DMS153 treated with DMSO at 0.1 percent for 48 hours (cell line): Measurements from ENCODE around the gene NHEJ1.

Source experiments
- DNase-seq: peaks from one replicate; lab custom pipeline; 2025; ENCODE audit not compliant: unreplicated experiment; lab: John Stamatoyannopoulos, UW

Gene NHEJ1

DNA sequence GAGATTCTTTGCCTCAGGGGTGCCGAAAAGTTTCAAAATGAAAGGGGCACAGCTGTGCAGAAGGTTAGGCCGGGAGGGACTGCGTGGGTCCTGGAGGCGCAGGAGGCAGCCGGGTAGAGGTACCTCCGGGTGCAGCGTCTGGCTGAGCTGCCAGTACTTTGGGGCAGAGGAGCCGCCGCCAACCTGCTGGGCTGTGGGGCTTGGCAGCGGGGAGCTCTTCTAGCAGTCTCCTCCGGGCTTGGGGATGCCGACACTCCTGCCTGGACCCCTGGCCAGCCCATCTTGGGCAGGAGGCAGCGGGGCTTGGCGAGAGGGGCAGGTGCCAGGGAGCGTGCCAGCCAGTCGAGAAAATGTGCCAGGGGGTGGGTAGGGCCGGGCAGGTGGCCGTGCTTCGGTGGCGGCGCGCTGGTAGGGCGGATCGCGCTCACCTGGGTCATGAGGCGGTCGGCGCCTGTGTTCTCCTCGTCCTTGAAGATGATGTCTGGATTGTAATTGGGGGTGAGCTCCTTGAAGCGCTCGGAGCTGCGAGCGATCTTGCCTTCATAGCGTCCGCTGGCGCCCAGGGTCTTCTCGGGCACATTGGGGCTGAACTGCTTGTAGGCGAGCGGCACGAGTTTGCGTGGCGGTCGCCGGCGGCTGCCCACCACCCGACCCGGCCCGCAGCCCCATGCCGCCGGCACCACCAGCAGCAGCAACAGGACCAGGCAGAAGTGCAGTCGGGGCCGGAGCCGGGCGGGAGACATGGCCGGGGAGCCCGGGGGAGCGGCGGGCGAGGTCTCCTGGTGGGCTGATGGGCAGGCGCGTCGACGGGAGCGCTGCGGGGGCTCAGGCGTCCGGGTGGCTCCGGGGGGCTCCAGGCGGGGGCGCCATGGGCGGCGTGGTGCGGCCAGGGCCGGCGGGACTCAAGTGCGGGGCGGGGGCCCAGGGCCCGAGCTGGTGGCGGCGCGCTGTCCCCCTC is 100.6 kb downstream of the NHEJ1 start:
- no peak for DNase-seq

DNA sequence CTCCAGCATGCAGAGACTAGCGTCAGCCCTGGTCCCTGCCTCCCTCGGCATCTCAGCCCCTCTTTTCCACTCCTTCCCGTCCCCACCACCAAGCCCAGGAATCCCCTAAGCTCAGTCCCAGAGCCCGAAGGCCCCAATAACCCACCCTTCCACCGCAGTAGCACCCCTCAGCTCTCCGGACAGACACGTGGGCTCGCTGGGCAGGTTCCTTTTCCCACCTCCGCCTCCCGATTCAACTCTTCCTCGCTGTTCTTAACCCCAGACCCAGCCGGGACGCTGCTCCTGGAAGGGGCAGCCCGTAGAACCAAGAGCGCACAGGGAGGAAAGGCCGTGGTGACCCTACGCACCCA is 101.3 kb downstream of the NHEJ1 start:
- DNase-seq: no peak

DNA sequence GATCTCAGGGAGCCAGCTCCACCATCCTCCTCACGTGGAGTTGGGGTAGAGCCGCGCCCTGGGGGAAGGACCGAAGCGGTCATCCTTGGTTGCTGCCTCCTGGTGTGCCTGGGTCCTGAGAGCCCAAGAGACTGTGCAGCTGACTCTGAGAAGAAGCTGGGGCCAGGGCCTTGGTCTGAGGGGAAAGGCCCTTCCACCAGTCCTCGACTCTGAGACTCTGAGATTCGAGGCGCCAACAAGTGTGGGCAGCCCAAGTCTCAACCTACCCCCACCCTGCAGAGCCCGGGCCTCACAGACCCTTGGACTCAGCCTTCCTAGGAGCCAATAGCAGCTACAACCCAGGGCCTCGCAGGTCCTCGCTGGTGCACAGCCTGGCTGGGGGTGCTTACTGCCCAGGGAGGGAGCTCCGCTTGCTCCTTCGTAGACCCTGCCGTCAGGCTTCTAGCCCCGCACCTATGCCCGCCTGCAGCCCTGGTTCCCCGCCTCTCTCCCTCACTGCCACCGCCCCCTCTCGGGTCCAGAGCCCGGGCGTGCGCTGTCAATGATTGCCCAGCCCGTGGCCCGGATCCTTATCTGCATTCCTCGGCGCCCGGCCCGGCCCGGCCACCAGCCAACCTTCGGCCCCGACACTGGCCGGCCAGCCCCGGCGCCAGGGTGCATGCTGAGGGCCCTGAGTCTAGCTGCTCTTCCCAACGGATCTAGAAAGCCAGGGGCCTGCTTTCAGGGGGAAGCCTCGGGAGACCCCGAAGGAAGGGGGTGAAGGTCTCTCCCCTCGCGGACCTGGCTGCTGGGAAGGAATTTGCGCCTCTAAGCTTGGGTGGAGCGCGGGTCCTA is 101.9 kb downstream of the NHEJ1 start:
- DNase-seq: no peak

DNA sequence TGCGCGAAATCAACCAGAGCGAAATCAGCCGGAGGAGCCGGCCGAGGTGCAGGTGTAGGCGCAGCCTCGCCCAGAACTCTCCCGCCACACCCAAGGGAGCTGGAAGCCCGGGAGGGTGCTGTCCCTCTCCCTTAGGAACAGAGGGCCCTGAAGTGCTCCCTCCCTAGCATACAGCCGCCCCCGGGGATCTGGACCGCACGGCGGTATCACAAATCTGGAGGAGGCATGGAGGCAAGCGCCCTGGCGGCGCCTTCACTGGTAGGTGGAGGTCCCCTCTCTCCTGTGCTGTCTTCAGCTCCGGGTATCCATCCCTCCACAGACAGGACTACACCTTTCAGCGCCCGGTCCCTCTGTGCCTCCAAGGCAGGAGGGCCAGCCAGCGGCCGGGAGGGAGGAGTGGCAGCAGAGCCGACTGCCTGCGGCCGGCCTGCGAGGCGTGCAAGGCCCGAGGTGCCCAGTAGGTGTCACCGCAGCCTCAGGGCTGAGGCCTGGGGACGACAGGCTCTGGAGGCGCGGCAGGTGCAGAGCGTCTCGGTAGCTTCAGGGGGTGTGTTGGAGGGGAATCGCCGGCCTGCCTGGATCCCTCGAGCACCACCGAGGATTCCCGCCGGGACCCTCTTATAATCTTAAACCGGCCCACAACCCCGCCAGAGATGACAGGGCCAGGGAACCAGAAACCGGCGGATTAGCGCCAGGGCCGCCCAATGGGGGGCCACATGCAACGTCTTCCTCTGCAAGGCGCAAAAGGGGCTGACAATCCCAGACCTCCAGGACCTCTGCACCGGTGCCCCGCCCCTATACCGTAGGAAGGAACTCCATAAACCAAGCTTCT is 102.7 kb downstream of the NHEJ1 start:
- peak; percentile 56 for DNase-seq

DNA sequence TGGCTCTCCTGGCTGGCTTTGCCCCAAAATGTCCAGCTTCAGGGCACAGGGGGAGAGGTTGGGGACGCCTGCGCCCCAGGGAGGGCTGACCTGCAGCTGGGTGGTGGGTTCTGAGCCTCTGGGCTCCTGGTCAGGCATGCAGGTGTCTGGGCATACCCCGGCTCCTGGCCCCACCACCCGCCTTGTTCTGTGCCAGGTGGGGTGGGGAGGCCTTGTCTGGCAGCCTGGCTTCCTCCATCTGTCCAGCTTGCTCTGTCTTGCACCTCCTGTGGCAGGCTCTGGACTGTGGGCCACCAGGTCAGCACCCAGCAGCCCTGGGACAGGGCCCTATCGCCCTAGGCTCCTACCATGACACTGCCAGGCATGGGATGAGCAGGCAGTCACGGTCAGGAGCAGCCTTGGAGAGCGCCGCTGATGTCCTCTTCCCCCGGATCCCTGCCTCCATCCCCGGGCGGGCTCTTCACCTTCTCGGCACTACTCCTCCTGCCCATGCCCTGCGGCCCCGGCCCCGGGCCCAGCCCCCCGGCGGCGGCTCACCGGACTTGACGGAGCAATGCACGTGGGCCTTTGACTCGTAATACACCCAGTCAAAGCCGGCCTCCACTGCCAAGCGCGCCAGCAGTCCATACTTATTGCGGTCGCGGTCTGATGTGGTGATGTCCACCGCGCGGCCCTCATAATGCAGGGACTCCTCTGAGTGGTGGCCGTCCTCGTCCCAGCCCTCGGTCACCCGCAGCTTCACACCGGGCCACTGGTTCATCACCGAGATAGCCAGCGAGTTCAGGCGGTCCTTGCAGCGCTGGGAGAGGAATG is 103.5 kb downstream of the NHEJ1 start:
- DNase-seq: no peak

DNA sequence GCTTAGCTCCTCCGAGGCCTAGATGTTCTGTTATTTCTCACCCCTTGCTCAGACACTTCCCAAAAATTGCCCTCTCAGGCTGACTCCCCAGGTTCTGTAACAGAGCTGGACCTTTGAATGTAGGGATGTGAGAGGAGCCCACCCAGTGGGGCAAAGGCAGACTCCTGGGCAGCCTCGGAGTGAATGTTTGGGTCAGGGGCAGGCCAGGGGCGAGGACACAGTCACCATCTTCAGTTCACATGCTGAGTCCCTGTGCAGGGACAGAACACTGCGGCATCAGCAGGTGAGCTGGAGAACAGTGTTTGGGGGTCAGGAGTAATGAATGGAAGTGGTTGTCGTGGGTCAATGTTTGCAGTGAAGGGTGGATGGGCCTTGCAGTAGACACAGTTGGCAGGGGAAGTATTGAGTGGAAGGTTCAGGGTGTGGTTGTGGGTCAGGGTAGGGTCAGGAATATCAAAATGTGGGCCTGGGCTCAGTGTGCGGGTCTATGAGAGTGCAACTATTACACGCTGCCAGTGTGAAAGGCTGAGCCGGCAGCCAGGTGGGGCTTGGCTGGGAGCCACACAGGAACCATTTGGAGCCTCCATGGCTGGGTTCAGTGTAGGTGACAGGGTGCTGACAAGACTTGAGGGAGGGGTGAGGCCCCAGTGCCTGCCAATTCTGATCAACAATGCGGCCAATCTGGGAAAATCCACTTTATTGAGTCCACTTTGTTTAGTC is 104.3 kb downstream of the NHEJ1 start:
- DNase-seq: no peak

DNA sequence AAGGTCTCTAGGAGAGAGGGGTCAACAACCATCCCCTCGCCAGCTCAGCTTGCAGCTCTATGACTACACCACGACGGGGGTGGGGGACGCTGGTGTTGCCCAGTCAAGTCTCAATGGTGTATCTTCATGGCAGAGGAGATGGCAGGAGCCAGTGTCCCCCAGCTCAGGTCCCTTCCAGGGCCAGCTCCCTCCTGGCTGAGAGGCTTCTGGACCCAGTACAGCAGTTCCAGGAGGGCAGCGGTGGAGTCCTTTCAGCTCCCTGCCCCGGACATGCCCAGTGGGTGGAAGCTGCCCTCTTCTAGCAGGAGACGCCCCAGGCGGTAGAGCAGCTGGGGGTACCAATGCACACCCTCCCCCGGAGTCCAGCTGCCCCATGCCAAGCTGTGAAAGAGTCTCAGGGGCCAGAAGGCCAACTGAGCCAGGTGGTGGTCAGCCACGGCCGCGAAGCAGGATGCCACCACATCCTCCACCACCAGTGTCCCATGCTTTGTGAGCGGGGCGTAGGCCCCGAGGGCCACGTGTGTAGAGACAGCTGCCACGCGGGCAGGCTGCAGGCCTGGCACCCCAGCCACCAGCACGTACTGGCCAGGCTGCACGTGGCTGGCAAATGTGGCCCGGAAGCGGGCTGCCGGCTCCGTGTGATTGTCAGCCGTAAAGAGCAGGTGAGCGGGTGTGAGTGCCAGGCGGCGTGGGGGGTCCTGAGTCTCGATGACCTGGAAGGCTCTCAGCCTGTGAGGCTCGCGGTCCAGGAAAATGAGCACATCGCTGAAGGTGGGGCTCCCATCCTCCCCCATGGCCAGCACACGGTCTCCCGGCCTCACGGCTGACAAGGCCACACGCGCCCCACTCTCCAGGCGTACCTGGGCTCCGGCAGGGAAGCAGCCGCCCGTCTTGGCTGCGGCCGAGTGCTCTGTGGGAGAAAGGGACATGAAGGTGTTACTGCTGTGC is 105.4 kb downstream of the NHEJ1 start:
- no peak for DNase-seq

DNA sequence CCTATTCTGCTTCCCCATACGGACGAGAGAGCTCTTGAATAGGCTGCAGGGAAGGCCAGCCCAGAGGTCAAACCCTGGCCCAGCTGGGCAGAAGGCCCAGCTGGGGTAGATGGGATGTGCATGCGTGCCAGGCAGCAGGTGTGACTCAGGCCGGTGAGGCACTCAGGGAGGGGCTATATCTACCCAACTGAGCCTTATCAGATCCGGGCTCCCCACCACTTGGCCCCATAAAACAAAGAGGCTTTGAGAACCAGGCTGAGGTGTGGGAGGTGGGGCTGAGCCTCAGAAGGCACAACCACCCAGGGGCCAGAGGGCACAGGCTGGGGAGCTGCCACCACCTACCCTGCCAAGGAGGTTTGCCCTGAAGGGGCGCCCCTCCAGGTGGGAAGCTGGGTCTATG is 111.3 kb downstream of the NHEJ1 start:
- DNase-seq: no peak

DNA sequence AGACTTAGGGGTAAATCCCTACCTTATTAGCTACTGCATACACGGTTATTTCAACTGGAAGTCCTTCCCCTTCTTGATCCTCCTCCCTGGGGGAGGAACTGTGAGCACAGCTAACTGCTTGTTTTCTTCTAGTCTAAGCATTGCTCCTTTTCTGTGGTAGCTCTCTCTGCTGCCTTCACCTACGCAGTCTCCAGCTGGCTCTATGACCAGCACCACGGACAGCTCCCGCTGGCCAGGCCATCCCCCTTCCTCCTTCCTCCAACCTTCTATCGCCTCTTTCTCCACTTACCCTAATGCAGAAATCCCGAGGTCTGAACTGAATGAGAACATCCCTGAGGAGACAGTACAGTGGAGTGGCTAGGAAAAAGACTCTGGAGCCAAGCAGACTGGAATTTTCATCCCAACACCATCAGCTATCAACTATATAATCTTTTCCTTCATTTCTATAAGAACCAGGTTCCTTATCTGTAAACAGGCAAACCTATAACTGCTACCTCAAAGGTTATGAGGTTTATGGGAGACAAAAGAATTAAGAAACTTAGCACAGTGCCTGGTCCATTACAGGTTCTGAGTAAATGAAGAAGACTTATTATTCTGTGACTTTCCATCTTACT is 114.6 kb downstream of the NHEJ1 start:
- no peak for DNase-seq

DNA sequence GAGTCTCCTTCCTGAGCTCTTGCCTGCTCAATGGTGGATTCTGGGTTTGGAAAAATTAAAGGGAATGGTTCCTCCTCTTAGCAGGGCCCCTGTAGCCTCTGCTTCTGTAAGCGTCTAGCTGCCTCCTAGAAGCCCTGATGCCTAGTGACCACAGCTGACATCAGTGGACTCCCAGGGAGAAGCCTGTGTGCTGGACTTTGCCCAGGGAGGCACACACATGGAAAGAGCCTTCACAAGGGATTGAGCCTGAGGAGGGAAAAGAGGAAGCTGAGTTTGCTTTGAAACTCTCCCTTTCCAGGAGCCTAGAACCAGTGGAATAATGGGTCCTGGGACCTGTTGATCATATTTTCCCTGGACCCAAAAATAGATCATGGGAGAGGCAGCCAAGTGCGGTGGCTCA is 117.9 kb downstream of the NHEJ1 start:
- DNase-seq: no peak

DNA sequence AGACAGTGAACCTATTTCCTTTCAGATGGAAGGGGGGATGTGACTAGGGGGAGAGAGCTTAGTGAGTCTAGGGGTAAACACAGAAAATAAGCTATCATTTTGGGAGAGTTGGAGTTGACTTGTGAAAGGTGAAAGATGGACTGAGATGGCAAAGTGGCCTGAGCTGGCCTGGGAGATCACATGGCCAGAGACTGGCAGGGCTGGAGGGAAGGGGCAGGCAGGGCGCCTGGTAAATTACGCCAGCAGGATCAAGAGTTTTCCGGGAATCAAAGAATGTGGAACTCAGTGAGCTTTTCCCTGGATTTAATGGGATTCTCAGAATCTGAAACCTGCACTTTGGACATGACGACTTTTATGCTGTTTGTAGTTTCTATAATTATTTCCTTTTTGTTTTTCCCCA is 118.5 kb downstream of the NHEJ1 start:
- no peak for DNase-seq

DNA sequence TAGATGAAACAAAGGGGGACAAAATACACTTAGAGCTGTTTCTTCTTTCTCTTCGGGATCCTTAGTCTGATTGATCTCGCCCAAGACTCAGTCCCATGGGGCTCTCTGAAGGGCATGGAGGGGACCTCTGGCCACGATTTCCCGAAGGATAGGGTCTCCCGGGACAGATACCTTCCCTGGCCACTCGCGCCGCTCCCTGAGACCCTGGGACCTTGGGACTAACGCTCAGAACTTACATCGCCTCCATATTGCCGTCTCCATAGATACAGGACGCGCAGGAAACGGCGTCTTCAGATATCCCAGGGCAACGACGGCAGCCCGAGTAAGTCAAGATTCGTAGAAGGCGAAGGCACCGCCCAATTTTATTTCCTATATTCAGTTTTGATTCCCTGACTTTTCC is 119.4 kb downstream of the NHEJ1 start, which contains the start of gene CFAP65:
Gene CFAP65 (minus strand): TSS at position 265 of the 400 bp plus-strand sequence. CDS start 2,468 bp downstream, outside the sequence.
- DNase-seq: peak; percentile 37

DNA sequence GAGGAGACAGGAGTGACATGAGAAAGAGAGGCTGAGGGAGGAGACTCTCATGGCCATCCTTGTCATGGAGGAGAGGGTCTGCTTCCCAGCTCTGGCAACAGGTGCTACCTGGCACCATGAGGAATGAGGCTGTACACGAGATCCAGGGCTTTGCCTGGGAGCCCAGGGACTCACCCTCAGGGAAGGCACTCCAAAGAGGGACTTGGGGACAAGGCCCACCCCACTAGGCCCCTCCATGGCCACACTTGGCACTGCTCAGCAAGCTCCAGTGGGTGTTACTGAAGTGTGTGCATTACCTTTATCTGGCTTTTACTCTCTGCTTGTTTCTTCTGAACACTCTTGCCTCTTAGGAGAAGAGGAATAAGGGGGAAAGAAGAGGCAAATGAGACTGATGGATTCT is 122.0 kb downstream of the NHEJ1 start:
- no peak for DNase-seq

DNA sequence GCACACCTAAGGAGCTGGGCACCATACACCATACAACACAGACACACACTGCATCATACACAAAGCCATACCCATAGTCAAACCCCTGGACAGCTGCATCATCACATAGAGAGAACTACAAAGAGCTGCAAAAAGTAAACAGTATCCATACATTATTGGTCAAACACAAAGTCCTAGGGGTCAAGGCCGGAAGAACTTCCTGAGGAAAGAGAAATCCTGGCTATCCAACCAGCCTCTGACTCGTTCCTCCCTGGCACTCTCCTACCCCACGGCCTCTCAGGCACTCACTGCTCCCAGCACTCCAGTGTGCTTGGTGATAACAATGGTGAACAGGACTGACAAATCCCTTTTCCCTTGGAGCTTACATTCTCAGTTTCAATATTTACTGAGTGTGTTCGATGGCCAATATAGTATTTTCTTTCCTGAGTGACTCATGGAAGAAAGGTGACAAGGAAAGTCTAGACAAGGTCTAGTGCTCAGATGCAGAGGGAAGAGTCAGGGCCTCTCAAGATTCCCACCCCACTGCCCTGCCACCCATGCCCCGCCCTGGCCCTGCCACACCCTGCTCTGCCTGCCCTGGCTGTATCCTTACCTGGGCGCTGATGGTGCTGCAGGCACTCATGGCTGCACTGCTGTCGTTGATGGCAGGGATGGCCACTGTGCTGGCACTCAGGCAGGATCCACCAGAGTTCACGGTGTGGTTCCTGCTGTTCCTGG is 122.7 kb downstream of the NHEJ1 start:
- DNase-seq: no peak

DNA sequence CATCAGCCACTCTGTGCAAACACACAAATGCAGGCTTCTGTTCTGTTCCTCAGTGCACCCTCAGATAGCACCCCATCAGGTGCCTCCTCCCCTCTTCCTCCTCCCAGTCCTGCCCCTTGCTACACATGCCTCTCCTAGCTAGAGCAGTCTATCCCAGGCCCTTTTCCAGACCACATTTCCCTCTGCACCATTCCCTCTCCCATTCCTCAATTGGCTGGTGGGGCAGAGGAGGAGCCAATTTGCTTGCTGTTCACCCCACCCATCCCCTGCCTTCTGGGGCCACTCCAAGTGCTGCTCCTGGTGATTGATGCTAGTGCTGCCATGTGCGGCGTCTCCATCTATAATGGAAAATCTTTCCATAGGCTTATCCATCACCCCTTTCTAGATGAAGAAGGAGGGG is 124.7 kb downstream of the NHEJ1 start:
- no peak for DNase-seq

DNA sequence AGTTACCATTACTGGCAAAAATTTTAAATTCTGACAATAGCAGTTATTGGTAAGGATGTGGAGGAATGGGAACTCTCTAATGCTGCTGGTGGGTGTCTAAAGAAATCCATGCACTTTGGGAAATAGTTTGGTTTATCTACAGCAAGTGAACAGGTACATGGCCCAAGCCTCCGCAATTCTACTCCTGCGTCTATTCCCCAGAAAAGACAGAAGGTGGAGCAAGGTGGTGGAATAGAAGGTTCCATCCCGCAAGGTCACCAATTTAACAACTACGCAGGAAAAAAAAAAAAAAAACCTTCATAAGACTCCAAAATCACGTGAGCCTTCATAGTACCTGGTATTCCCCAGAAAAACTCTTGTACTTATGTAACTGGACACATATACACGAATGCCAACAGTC is 125.8 kb downstream of the NHEJ1 start:
- DNase-seq: no peak

DNA sequence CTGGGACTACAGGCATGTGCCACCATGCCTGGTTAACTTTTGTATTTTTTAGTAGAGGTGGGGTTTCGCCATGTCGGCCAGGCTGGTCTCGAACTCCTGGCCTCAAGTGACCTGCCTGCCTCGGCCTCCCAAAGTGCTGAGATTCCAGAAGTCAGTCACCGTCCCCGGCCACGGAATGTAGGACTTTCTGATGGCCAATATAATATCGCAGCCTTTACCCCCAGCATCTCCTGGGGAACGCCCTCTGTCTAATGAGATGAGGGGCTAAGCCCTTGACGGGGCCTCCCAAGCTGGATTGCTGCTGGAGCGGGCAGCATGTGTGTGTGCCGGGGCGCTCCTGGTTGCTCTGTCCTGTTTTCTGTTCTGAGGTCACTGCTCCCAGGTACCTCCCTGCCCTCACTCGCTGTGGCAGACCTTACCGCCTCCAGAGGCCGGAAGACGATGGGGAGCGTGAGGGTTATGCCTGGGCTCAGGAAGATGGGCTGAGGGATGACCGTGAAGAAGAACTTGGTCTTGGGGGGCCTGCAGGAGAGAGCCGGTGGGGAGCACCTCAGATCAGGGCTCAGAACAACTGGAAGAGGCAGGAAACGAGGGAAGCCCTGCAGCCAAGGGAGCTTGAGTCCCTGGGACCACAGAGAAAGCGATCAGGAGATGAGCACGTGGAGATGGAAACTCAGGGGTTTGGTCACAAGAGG is 128.4 kb downstream of the NHEJ1 start:
- DNase-seq: no peak
